GM10248 (cell line): ENCODE results near the gene MRPL27.

Experiments
- CTCF ChIA-PET: fragments of 300-600 bp; sonication (Branson Sonifier 250); formaldehyde crosslinking; extraction: SDS; loops from one replicate; lab custom pipeline; 2021; ENCODE audit warnings: antibody characterized with exemption; lab: Yijun Ruan, JAX
- POLR2A ChIA-PET: fragments of 350-650 bp; sonication (Branson Sonifier 250); formaldehyde crosslinking; extraction: SDS; loops from one replicate; lab custom pipeline; 2020; ENCODE audit warnings: antibody characterized with exemption; lab: Yijun Ruan, JAX
- DNase-seq: peaks from one replicate; pipeline ENCODE4 v3.0.0; 2012; ENCODE audit errors: extremely low spot score
- TF ChIP-seq, protein P1 (sequence below): IDR thresholded peaks from 2 replicates; pipeline ENCODE4 v1.5.1; 2012; ENCODE audit warnings: mild to moderate bottlenecking, low read depth; ENCODE audit errors: extremely low read depth, missing control alignments, control extremely low read depth

MRPL27 gene

DNA sequence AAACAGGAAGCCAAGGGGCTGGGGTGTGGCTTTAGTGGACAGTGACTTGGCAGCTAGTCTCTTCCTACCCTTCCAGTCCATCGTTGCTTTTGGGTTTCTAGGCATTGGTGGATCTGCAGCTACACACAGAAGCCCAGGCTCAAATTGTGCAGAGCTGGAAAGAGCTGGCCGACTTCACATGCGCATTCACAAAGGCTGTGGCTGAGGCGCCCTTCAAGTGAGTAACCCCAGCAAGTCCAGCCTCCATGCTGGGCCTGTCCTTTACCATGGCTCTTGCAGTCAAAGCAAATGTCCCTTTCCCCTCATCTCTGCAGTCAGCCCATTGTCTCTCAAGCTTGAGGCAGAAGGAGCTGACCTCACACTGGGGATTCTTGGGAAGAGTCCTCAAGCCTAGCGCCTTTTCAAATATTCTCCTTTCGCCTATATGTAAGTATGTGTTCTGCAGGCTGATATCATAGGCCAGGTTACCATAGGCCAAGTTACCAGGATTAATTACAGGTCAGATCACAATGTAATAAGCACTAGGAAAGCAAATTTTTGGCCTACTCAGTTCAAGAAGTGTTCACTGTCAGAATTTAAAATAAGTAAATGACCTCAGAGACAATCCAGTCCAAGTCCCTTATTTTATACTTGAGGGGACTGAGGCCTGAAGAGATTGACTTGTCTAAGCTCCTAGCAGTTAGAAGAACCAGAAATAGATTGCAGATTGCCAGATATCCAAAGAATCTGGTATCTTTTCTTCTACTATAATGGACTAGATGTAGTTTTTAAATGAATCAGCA, 6.6 kb upstream of the MRPL27 start:
- TF ChIP-seq, protein P1, sequence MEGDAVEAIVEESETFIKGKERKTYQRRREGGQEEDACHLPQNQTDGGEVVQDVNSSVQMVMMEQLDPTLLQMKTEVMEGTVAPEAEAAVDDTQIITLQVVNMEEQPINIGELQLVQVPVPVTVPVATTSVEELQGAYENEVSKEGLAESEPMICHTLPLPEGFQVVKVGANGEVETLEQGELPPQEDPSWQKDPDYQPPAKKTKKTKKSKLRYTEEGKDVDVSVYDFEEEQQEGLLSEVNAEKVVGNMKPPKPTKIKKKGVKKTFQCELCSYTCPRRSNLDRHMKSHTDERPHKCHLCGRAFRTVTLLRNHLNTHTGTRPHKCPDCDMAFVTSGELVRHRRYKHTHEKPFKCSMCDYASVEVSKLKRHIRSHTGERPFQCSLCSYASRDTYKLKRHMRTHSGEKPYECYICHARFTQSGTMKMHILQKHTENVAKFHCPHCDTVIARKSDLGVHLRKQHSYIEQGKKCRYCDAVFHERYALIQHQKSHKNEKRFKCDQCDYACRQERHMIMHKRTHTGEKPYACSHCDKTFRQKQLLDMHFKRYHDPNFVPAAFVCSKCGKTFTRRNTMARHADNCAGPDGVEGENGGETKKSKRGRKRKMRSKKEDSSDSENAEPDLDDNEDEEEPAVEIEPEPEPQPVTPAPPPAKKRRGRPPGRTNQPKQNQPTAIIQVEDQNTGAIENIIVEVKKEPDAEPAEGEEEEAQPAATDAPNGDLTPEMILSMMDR = no peak
- CTCF ChIA-PET = interaction anchor here (0.7 to 4.9 kb wide), 6 partner anchors 10 to 49 kb away, joined by 3 to 43 read pairs (median 4); partner anchors contain the start of gene LRRC59
- POLR2A ChIA-PET = interaction anchor here (1.0 to 1.3 kb wide), 3 partner anchors 9 to 13 kb away, joined by 3 to 4 read pairs (median 3); no protein-coding TSS in a partner anchor
- DNase-seq = no peak

DNA sequence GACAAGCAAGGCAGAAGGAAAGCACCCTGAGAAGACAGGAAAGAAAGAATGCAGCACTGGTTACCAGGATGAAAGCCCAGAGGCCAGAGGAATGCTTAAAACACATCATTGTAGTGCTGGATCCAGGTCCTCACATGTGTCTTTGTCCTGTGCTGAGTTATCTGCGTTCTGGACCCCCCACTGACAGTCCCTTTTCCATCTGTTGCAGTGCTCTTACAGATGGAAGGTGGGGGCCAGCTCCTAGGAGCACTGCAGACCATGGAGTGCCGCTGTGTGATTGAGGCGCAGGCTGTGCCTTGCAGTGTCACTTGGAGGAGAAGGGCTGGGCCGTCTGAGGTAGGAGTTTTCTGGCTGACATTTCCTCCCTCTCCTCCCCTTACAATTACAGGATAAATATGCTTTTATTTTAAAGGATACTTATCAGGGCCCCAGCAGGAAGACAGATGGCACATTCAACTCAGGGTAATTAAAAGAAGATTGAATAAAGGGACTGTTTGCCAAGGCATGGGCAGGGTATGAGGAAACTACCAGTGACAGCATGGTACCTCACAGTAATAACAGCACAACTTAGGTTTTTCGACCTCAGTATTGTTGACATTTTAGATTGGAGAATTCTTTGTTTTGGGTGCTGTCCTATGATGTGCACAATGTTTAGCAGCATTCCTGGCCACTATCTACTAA, 3.0 kb upstream of the MRPL27 start:
- DNase-seq = no peak
- ChIA-PET POLR2A (interaction anchor here (0.6 kb wide), 1 partner anchor 16 kb away, joined by 3 read pairs; no protein-coding TSS in a partner anchor), CTCF (interaction anchor here (4.2 to 8.1 kb wide), 2 partner anchors 15 to 21 kb away, joined by 28 to 66 read pairs; partner anchors contain the start of gene LRRC59)
- TF ChIP-seq, protein P1 = no peak

DNA sequence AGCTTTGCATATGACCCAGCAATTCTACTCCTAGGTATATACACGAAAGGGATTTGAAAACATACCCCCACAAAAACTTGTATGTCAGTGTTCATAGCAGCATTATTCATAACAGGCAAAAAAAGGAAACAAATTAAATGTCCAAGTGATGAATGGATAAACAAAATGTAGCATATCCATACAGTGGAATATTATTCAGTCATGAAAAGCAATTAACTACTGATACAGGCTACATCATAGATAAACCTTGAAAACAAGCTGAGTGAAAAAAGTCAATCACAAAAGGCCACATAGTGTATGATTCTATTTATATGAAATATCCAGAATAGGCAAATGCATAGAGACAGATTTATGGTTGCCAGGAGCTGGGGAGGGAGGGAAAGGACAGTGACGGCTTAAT, 721 bp upstream of the MRPL27 start:
- POLR2A ChIA-PET = no interaction called here
- DNase-seq = no peak
- CTCF ChIA-PET = interaction anchor here (1.0 to 8.1 kb wide), 4 partner anchors 13 to 212 kb away, joined by 3 to 66 read pairs (median 16); partner anchors contain the start of gene LRRC59
- TF ChIP-seq, protein P1 = no peak

DNA sequence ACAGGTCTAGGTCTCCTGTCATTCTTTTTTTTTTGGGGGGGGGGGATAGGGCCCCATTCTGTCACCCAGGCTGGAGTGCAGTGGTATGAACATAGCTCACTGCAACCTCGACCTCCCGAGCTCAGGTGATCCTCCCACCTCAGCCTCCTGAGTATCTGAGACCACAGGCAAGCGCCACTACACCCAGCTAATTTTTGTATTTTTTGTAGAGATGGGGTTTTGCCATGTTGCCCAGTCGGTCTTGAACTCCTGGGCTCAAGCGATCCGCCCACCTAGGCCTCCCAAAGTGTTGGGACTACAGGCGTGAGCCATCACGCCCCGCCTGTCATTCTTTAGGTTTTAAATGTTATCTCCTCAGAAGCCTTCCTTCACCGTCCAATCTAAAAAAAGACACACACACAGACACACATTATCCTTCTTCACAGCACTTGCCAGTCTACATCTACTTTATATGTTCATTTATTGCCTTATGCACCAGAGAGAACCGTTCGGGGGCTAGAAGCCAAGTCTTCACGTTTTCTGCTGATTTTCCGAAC, 694 bp downstream of the MRPL27 start:
- DNase-seq = no peak
- TF ChIP-seq, protein P1 = no peak
- CTCF ChIA-PET = interaction anchor here (0.9 to 8.1 kb wide), 6 partner anchors 11 to 172 kb away, joined by 3 to 66 read pairs (median 4); partner anchors contain the start of gene LRRC59
- POLR2A ChIA-PET = interaction anchor here (0.7 kb wide), 2 partner anchors 11 to 25 kb away, joined by 6 to 8 read pairs; no protein-coding TSS in a partner anchor

DNA sequence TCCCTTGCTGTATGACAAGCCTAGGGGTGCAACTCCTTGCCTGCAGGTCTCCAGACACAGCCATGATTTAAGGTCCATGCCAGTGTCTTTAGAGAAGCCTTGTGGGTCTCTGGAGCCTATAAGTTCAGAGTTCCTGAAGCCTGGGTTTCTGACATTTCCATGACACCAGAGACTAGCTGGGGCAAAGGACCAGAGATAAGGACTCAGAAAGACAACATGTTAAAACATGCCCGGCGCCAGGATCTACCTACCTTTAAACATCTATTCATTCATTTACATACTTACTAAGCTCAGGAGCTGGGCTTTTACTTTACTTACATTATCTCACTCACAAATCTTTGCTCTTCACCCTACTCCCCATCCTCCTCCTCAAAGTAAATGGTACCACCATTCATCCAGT, 1.5 kb downstream of the MRPL27 start:
- ChIA-PET CTCF (interaction anchor here (0.8 to 8.1 kb wide), 5 partner anchors 11 to 27 kb away, joined by 3 to 66 read pairs (median 3); partner anchors contain the start of gene LRRC59), POLR2A (interaction anchor here (0.7 kb wide), 2 partner anchors 10 to 25 kb away, joined by 6 to 8 read pairs; no protein-coding TSS in a partner anchor)
- no peak for DNase-seq
- TF ChIP-seq, protein P1 = no peak

DNA sequence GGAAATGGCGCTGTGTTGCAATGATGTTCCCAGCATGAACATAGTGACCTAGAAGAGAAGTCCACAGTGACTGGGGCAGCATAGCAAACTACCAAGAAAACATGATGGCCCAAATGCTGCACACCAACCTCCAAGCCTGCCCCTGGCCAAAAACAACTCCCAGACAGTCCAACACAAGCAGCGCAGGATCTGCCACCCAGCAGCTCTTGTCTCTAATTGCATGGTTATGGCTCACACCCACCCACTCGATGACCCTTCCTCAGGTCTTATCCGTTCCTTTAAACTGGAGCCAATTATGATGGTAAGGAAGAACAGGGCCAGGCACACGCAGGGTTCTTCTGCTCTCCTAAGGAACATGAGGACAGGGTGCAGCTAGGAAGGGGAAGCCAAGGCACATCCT, 2.9 kb downstream of the MRPL27 start:
- POLR2A ChIA-PET = no interaction called here
- CTCF ChIA-PET = interaction anchor here (0.6 to 8.1 kb wide), 4 partner anchors 9 to 170 kb away, joined by 3 to 66 read pairs (median 12); partner anchors contain the start of gene LRRC59
- no peak for DNase-seq
- TF ChIP-seq, protein P1 = no peak
